DMS79 (cell line): ENCODE data around the gene UFC1.
A peak's percentile ranks its signal among the peaks of the same experiment; 100 is the strongest.

Experiments
- DNase-seq: peaks from one replicate; lab custom pipeline; 2025; lab: John Stamatoyannopoulos, UW

The UFC1 gene

DNA sequence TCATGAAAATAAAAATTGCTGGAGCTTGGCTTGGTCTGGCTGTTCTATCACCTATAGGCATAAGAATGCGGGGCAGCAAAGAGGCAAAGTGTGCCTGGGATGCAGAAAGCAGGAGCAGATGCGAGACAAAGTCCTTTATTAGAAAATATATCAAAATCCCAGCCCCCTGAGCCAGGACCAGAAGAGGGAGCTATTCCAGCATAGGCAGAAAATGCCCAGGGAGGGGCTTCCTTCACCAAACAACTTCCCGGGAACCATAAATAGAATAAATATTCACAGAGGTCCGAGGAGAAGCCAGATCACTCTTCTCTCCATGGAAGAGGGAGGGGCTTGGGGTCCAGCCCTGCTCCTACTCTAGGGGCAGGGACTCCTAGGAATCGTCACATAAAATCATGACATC, 17.4 kb downstream of the UFC1 start:
- DNase-seq: no peak

DNA sequence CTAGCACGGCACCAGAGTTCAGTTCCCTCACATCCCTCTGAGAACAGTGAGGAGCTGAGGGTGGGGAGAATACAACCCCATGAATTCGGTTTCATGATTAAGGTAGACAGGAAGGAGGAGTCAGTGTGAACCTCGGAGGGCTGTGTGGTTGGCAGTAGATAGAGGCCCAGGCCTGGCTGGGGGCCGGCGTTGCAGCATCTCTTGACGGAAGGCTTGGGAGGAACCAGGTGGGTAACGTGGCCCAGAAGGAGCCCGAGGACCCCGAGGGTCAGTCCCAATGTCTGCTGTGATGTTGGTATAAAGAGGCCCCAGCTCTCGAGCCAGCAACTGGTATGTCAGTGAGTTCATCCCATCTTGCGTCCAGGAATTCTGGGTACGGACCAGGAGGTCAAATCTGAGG, 17.9 kb downstream of the UFC1 start:
- DNase-seq: no peak

DNA sequence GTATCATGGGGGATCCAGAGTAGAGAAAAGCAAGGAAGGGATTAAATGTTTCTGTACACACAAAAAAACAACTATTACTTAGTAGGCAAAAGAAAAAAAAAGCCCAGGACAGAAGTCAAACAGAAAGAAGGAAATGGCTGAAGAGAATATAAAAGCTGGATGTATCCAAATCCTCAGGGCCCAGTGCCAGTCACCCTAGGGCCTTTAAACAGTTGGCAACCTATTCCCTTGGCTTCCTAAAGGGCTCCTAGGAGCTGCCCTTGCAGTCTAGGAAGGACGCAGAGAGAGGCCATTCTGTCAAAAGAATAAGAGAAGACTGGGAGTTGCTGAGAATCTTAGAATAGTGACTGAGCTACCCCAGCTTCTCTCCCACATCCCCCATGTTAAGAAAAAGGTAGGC, 18.6 kb downstream of the UFC1 start:
- no peak for DNase-seq

- no peak for DNase-seq
Measured at GRCh38 chr1:161172776-161173376, 19.1 kb downstream of the UFC1 start.

GRCh38 chr1:161173711-161174110, 19.9 kb downstream of the UFC1 start:
- no peak for DNase-seq

- DNase-seq: no peak
Measured at GRCh38 chr1:161174911-161175310, 21.1 kb downstream of the UFC1 start.

DNA sequence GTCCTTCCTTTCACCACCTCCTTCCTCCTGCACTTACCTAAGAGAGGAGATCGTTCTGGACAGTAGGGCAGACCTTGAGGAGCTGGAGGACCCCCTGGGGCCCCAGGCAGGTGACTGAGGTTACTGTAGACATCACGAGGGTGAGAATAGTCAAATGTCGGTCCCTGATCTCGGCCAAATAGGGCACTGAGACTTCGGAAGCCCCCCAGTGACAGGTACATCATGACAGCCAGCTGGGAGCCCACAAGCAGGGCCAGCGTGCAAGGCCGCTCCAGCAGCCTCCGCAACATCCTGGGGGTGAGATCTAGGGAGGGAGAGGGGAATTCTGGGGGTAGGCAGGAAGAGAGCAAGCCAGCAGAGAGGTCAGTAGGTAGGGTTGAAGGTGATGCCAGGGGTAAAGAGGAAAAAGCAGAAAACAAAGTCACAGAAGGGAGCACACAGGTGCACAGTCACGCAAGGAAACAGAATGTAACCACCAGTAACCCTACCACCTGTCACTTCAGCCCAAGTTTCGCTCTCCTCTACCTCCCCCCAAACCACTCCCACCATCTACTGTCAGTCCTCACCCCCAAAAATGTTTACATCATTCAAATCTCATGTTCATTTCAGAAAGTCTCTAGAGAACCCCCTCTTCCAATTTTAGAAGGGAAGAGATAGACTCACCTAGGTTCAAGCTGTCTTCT, 22.1 kb downstream of the UFC1 start:
- no peak for DNase-seq

DNA sequence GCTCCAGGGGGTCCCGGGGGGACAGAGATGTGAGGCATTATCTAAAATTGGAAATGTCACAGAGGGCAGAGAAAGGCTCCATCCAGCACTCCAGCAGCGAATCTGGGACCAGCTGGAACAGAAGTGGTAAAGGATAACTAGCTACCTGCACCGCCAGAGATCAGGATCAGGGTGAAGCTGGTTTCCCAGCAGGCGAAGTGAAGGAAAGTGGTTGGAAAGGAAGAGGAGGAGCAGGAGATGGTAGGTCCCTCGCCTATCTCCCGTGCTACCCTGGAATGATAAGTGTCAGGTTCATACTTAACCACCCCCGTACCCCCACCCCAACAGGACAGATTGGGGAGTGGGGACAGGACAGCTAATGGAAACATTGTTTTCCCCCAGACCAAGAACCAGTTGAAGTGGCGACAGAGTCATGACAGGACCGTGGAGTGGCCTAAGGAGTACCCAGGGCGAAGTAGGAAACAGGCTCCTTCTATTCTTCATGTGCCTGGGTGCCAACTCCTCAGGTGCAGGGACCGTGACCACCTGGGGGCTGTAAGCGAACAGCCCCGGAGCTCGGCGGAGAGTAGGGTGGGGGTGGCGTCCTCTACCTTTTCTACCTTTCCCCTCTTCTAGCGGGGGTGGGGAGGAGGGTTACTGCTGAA, 22.8 kb downstream of the UFC1 start:
- peak; percentile 46 for DNase-seq

- DNase-seq: peak; percentile 80
Measured at GRCh38 chr1:161177112-161177935, 23.5 kb downstream of the UFC1 start, which contains the start of gene B4GALT3. Gene B4GALT3, minus strand, starts transcription at chr1:161177507. Its CDS starts 1,447 bp downstream, at chr1:161176060.

- no peak for DNase-seq
Measured at GRCh38 chr1:161177936-161178244, 24.1 kb downstream of the UFC1 start.

DNA sequence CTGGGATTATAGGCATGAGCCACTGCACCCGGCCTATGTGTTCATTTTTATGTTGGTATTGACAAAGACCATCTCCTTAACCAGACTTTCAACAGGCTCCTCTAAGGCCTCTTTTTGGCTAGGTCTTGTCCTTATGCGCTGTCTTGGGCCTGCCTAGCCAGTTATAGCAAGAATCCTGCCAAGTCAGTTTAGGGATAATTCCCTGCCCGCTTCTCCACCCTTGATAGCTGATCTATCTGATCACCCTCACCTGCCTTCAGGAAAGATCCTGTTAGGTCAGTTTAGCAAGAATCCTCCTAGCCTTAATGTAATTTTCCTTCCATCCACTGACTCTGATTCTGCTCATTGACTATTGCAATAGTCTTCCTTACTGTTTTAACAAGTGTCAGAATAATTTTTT, 25.9 kb downstream of the UFC1 start:
- no peak for DNase-seq

DNA sequence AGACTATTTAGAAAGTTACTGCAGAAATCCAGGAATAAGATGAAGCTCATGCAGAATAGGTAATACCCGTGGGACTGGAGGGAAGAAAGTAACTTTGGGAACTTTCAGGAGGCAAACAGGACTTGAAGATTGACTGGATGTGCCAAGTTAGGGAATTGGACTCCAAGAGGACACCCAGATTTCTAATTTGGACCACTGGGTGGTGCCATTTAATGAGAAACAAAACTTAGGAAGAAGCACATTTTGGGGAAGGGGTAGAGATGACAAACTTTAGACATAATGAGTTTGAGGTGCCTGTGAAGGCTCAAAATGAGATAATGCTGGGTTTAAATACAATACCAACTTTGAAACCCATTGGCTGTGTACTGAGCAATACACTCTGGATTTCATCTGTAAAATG, 26.9 kb downstream of the UFC1 start:
- no peak for DNase-seq

DNA sequence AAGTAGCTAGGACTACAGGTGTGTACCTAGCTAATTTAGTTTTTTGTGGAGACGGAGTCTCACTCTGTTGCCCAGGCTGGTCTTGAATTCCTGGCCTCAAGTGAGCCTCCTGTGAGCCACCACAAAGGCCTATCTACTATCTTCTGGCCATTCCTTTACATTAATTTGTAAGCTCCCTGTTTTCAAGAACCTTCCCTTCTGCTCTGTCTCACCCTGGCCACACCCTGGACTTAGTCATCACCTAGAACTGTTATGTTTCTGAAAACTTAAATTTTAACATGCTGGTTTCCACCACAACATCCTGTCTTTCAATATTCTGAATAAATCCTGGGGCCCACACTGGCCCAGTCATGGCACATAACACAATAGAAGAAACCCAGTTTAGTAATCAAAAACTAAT, 28.4 kb downstream of the UFC1 start:
- no peak for DNase-seq

GRCh38 chr1:161185282-161185682, 31.5 kb downstream of the UFC1 start:
- DNase-seq: no peak

DNA sequence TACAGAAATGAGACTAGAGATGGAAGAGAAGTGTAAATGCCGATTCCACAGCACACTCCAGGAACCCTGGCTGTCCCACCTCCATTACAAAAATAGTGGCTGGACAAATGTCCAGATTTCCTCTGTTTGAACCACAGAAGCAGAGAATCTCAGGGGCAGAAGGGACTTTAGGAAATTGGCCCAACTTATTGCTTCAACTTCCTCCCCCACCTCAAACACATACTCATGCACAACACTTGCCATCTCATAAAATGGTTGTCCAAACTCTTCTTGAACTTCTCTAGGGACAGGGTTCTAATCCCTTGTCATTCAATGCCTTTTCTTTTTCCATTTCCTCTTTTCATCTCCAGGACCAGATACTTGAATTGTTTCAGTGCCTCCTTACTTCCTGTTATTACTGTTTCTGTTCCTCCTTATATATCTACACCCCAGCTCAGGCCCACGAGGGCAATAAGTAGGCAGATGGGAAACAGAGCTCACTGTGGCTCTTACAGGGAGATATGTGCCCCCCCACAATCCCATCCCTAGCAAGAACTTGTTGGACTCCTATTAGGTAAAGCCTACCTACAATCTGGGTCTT, 32.0 kb downstream of the UFC1 start:
- DNase-seq: no peak

DNA sequence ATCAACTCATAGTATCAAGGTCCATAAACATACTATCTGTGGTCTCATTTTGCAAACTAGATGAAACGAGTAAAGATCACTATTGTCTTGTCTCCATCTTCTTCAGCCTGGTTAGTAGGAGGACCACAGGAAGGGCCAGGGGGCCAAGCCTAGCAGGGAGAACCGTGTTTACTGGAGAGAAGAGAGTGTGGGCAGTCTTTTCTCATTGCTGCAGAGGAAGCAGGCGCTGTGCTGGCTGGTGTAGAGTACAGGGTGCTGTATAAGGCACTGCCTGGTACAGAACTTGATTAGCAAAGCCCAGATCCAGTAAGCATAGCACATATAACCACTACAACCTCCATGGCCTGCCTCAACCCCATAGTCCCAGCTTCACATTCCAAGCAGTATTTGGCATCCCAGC, 33.5 kb downstream of the UFC1 start:
- DNase-seq: no peak

- no peak for DNase-seq
Measured at GRCh38 chr1:161188381-161188780, 34.6 kb downstream of the UFC1 start.

GRCh38 chr1:161189036-161189435, 35.3 kb downstream of the UFC1 start:
- no peak for DNase-seq

DNA sequence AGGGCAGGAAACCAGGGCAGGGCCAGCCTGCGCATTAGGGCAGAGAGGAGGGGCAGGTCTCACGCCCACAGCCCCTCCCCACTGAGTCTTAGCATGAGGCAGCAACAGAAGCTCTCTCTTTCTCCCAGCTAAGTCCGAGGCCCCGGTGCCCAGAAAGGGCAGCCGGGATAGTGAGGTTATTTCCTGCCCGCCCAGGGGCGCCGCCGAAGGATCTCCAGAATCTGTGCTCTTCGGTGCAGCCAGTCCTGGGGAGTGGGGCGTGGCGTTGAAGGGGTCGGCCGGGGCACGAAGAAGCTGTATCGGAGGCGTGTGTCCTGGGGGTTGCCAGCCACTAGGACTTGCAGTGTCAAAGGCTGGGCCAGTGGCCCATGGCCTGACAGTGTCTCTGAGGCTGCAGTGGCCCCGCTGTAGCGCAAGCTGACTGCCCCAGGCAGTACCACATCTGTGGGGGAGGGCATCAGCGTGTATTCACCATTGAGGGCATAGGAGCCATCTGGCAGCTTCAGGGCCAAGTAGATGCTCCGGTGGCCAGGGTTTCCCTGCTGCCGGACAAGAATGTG, 37.3 kb downstream of the UFC1 start:
- DNase-seq: no peak

- DNase-seq: no peak
Measured at GRCh38 chr1:161191971-161192370, 38.2 kb downstream of the UFC1 start.

DNA sequence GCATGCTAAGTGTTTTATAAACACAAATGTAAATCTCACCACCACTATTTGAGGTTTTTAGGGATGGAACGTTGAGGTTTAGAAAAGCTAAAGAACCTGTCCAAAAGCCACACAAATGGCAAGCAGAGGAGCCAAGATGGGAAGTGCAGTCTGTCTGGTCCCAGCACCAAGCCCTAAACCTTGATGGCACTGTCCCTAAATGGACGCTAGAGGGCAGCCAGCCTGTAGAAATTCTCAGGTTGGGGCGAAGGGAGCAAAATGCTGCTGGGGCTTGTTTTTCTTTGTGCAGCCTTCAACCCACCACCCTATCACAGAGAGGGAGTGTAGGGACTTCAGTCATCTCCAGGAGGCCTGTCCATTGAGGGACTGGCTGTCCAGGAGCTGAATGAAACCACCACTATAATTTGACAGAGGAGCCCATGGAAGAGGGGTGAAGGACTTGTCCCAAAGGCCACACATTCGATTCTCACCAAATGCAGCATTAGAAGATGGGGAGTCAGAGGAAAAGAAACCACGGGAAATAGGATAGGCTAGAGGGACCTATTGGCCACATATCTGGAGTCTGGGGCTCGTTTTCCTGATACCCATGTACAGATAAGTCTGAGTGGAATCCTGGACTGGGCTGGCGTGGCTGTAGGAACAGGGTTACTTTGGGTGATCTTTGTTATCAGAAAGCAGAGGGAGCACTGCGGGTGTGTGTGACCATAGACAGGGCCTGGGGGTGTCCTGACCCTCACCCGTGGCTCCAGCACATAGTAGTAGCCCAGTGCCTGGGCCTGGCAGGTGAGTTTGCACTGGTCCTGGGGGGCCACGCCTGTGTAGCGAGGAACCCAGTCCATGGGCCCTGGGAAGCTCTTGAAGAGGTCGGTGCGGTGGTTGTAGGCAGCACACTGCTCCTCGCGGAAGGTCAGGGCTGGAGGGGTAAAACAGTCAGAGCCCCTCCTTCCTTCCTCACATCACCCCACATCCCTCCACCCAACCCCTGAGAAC, 39.0 kb downstream of the UFC1 start:
- peak; percentile 43 for DNase-seq
